Measurements from ENCODE around the gene LAYN. TPM values are rescaled to one million over a fixed set of nuclear protein-coding genes. Genes with fewer than 3 reads are reported as not detected.

LAYN gene
- total and polyA plus RNA-seq, 2 experiments from 2014 or later, result 118 to 121 TPM

- Histone ChIP-seq H3K36me3 (ENCODE audit: low read depth) (no peaks in the 10 kb centered on the region), H3K9ac (no peak overlapping the region), H4K20me1 (ENCODE audit: insufficient read depth) (no peaks in the 10 kb centered on the region), H3K9me2 (ENCODE audit: insufficient read depth) (no peaks in the 10 kb centered on the region; the same call in 1 of the 2 replicates), H3K27ac (no peak overlapping the region), H3K4me2 (ENCODE audit: unreplicated experiment) (no peak overlapping the region), H3K27me3 (replicated peaks; ENCODE audit: insufficient read depth) (no peaks in the 10 kb centered on the region), H3K4me1 (ENCODE audit: insufficient read depth) (no peaks in the 10 kb centered on the region), H3K9me3 (ENCODE audit: low read depth) (no peaks in the 10 kb centered on the region), H3K79me2 (ENCODE audit: insufficient read depth) (no peaks in the 10 kb centered on the region), H2AFZ (no peak overlapping the region), H3K4me3 (no peak overlapping the region), H3F3A (ENCODE audit: insufficient read depth) (no peaks in the 10 kb centered on the region)
- WGBS, 2 experiments (ENCODE audit: low coverage in 1 of 2, low lambda C conversion rate in 2 of 2, missing lambda C conversion rate in 2 of 2), result 89 to 97% methylated on average over 1 of the region's 1 CpG
- no peak for DNase-seq
- in situ Hi-C loops (cut with MboI), result no loop called here
- no peak for TF ChIP-seq EZH2 (IDR thresholded peaks at IDR 0.05; ENCODE audit: insufficient read depth, poor library complexity, severe bottlenecking)
- no peak for TF ChIP-seq EZH2phosphoT487 (IDR thresholded peaks at IDR 0.05; ENCODE audit: insufficient read depth, low read depth)
Measured at GRCh38 chr11:111502611-111503010, 37.9 kb upstream of the LAYN start.

- no peak for DNase-seq
- Histone ChIP-seq H3K9me3 (ENCODE audit: low read depth) (no peaks in the 10 kb centered on the region), H3K4me2 (ENCODE audit: unreplicated experiment) (no peak overlapping the region), H3K27me3 (replicated peaks; ENCODE audit: insufficient read depth) (no peaks in the 10 kb centered on the region), H3K9ac (no peak overlapping the region), H2AFZ (peak overlapping the region; percentile 47), H3K4me1 (ENCODE audit: insufficient read depth) (peaks cover 6% of the 10 kb centered on the region; the same call in 1 of the 2 replicates), H3K9me2 (ENCODE audit: insufficient read depth) (no peaks in the 10 kb centered on the region), H3K79me2 (ENCODE audit: insufficient read depth) (no peaks in the 10 kb centered on the region), H3K4me3 (no peak overlapping the region), H3K36me3 (ENCODE audit: low read depth) (no peaks in the 10 kb centered on the region), H4K20me1 (ENCODE audit: insufficient read depth) (no peaks in the 10 kb centered on the region), H3F3A (ENCODE audit: insufficient read depth) (0 out of 2 replicates have a peak, but pooled peaks cover under 1% of the 10 kb centered on the region), H3K27ac (no peak overlapping the region)
- in situ Hi-C loops (cut with MboI), result no loop called here
- no peak for TF ChIP-seq EZH2phosphoT487 (IDR thresholded peaks at IDR 0.05; ENCODE audit: insufficient read depth, low read depth)
- no peak for TF ChIP-seq EZH2 (IDR thresholded peaks at IDR 0.05; ENCODE audit: insufficient read depth, poor library complexity, severe bottlenecking)
- 95 to 98% methylated on average over 1 of the region's 1 CpG for WGBS, 2 experiments (ENCODE audit: low coverage in 1 of 2, low lambda C conversion rate in 2 of 2, missing lambda C conversion rate in 2 of 2)
Measured at GRCh38 chr11:111510311-111510710, 30.2 kb upstream of the LAYN start.

- DNase-seq, result peak; percentile 78
- H3K4me2 ChIP-seq (ENCODE audit: unreplicated experiment), result peak within 1 kb of the TSS; percentile 67
- in situ Hi-C loops (cut with MboI), result no loop called here
- H3K4me1 ChIP-seq (ENCODE audit: insufficient read depth), result peaks cover 6% of the 10 kb centered on the region; the same call in 1 of the 2 replicates
- H3K27ac ChIP-seq, result no peak within 1 kb of the TSS
- peak within 1 kb of the TSS; percentile 77 for H3K9ac ChIP-seq
- H2AFZ ChIP-seq, result peak within 1 kb of the TSS; percentile 85
- H3K4me3 ChIP-seq, result peak within 1 kb of the TSS; percentile 64
- no peaks in the 10 kb centered on the region for H3K9me2 ChIP-seq (ENCODE audit: insufficient read depth)
- H3K9me3 ChIP-seq (ENCODE audit: low read depth), result no peaks in the 10 kb centered on the region
- 2 to 3% methylated on average over 46 to 56 of the region's 90 CpGs for WGBS, 2 experiments (ENCODE audit: low coverage in 1 of 2, low lambda C conversion rate in 2 of 2, missing lambda C conversion rate in 2 of 2)
- TF ChIP-seq EZH2phosphoT487 (IDR thresholded peaks at IDR 0.05; ENCODE audit: insufficient read depth, low read depth) (no peak), EZH2 (IDR thresholded peaks at IDR 0.05; ENCODE audit: insufficient read depth, poor library complexity, severe bottlenecking) (no peak)
- no peaks in the 10 kb centered on the region for H3K36me3 ChIP-seq (ENCODE audit: low read depth)
- no peaks in the 10 kb centered on the region for H3K27me3 ChIP-seq (replicated peaks; ENCODE audit: insufficient read depth)
- H4K20me1 ChIP-seq (ENCODE audit: insufficient read depth), result no peaks in the 10 kb centered on the region
- H3K79me2 ChIP-seq (ENCODE audit: insufficient read depth), result no peaks in the 10 kb centered on the region
- 0 out of 2 replicates have a peak, but pooled peaks cover 4% of the 10 kb centered on the region for H3F3A ChIP-seq (ENCODE audit: insufficient read depth)
Measured at GRCh38 chr11:111512296-111513239, 28.0 kb upstream of the LAYN start, which contains the start of gene BTG4. BTG4 (minus strand) TSS chr11:111512386; CDS start chr11:111498776, 13,610 bp downstream.

GRCh38 chr11:111513240-111513605 lies 27.3 kb upstream of the LAYN start:
- no peaks in the 10 kb centered on the region for H3K9me3 ChIP-seq (ENCODE audit: low read depth)
- H3K27me3 ChIP-seq (replicated peaks; ENCODE audit: insufficient read depth), result no peaks in the 10 kb centered on the region
- H3K79me2 ChIP-seq (ENCODE audit: insufficient read depth), result no peaks in the 10 kb centered on the region
- peak overlapping the region; percentile 85 for H2AFZ ChIP-seq
- peak overlapping the region; percentile 67 for H3K4me2 ChIP-seq (ENCODE audit: unreplicated experiment)
- 0 out of 2 replicates have a peak, but pooled peaks cover 4% of the 10 kb centered on the region for H3F3A ChIP-seq (ENCODE audit: insufficient read depth)
- H4K20me1 ChIP-seq (ENCODE audit: insufficient read depth), result no peaks in the 10 kb centered on the region
- no peaks in the 10 kb centered on the region for H3K36me3 ChIP-seq (ENCODE audit: low read depth)
- DNase-seq, result no peak
- in situ Hi-C loops (cut with MboI), result no loop called here
- 34 to 40% methylated on average over 6 of the region's 6 CpGs for WGBS, 2 experiments (ENCODE audit: low coverage in 1 of 2, low lambda C conversion rate in 2 of 2, missing lambda C conversion rate in 2 of 2)
- peaks cover 6% of the 10 kb centered on the region; the same call in 1 of the 2 replicates for H3K4me1 ChIP-seq (ENCODE audit: insufficient read depth)
- H3K9ac ChIP-seq, result peak overlapping the region; percentile 77
- TF ChIP-seq EZH2phosphoT487 (IDR thresholded peaks at IDR 0.05; ENCODE audit: insufficient read depth, low read depth) (no peak), EZH2 (IDR thresholded peaks at IDR 0.05; ENCODE audit: insufficient read depth, poor library complexity, severe bottlenecking) (no peak)
- H3K9me2 ChIP-seq (ENCODE audit: insufficient read depth), result no peaks in the 10 kb centered on the region
- no peak overlapping the region for H3K27ac ChIP-seq
- H3K4me3 ChIP-seq, result peak overlapping the region; percentile 64
